GM12865 (cell line): ENCODE results near the gene MRM2.

Source experiments
- DNase-seq: peaks from one replicate; pipeline ENCODE4 v3.0.0; 2010; ENCODE audit warnings: low read depth
- H3K4me3 ChIP-seq: 2 replicates; pipeline ENCODE4 v1.5.1; 2011; ENCODE audit warnings: mild to moderate bottlenecking, low read depth, low read length, control low read depth
- CTCF ChIP-seq: IDR thresholded peaks from 2 replicates; pipeline ENCODE4 v1.5.1; 2011; ENCODE audit warnings: low read length, control low read depth, low read depth, inconsistent platforms; ENCODE audit not compliant: insufficient read depth; ENCODE audit errors: missing control alignments

MRM2 gene

GRCh38 chr7:2199956-2200583, 41.9 kb downstream of the MRM2 start:
- no peak for DNase-seq
- TF ChIP-seq CTCF, result no peak

GRCh38 chr7:2199528-2199927, 42.5 kb downstream of the MRM2 start:
- no peak overlapping the region for H3K4me3 ChIP-seq
- DNase-seq, result no peak
- no peak for TF ChIP-seq CTCF

More at GRCh38 chr7:2199956-2200583, 41.9 kb downstream of the MRM2 start:
- no peak overlapping the region for H3K4me3 ChIP-seq

DNA sequence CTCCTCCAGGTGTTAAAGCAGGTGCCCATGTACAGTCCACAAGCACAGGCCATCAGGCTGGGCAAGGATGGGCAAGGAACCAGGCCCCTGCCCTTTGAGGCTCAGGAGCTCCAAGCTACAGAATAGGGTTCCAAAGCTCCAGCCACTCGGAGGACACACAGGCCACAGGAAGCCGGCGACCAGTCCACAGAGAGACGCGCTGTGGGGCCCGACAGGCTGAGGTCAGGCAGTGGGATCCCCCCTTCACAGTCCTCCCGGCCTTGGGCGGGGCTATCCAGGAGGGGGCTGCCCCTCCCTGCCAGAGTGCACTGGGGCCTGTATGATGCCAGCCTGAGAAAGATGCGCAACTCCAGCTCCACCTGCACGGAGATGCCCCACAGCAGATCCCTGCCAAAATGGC, 43.2 kb downstream of the MRM2 start:
- no peak for TF ChIP-seq CTCF
- H3K4me3 ChIP-seq, result no peak overlapping the region
- no peak for DNase-seq

DNA sequence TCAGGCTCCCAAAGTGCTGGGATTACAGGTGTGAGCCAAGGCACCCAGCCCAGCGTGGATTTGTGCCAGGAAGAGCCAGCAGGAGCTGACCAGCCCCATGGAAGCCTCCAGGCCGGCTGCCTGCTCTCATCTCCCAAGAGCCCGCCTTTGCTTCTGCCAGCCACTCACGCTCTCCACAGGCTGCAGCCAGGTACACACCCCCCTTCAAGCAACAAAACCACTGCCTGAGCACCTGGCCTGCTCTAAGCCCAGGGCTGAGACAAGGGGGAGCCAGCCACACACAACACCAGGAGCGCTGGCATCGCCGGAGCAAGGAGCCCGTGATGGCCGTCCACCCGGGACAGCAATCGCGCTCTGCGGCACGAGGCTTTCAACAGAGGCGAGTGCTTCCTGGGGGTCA, 43.8 kb downstream of the MRM2 start:
- TF ChIP-seq CTCF, result no peak
- DNase-seq, result no peak
- H3K4me3 ChIP-seq, result no peak overlapping the region

GRCh38 chr7:2197436-2198155, 44.4 kb downstream of the MRM2 start:
- no peak for DNase-seq
- H3K4me3 ChIP-seq, result no peak overlapping the region
- no peak for TF ChIP-seq CTCF

GRCh38 chr7:2196381-2197378, 45.3 kb downstream of the MRM2 start:
- no peak for DNase-seq
- H3K4me3 ChIP-seq, result no peak overlapping the region
- no peak for TF ChIP-seq CTCF
